GM12878 (cell line): ENCODE measurements around the gene ARID1A. TPM values are rescaled to one million over a fixed set of nuclear protein-coding genes. Genes with fewer than 3 reads are reported as not detected.

ENCODE experiments used
- ATAC-seq: fragments of 200-7000 bp; cut with Tn5 transposase; 3 replicates; pipeline ENCODE4 v1.9.1; 2020; ENCODE audit warnings: mild to moderate bottlenecking, moderate library complexity
- BruUV-seq: library from RNA; stranded (reverse); fragments of 400-500 nt; replicated peaks from 2 replicates; lab custom pipeline; 2021; lab: Mats Ljungman, UMichigan
- CTCF ChIA-PET: fragments of 300-600 bp; sonication (Branson Sonifier 250); formaldehyde crosslinking; extraction: SDS; loops from one replicate; lab custom pipeline; 2021; ENCODE audit warnings: inconsistent platforms; lab: Yijun Ruan, JAX
- POLR2A ChIA-PET: fragments of 350-600 bp; formaldehyde crosslinking; extraction: SDS; loops from one replicate; lab custom pipeline; 2021; ENCODE audit warnings: inconsistent platforms; lab: Charles Lee
- RAD21 ChIA-PET: fragments of 300-600 bp; sonication (Branson Sonifier 250); formaldehyde crosslinking; loops from one replicate; lab custom pipeline; 2023; ENCODE audit warnings: antibody characterized with exemption; ENCODE audit not compliant: unreplicated experiment; lab: Charles Lee
- SMC1A ChIA-PET: fragments of 300-600 bp; sonication (Branson Sonifier 250); formaldehyde crosslinking; loops from one replicate; lab custom pipeline; 2023; ENCODE audit not compliant: unreplicated experiment, uncharacterized antibody; lab: Charles Lee
- DNase-seq: peaks from one replicate; pipeline ENCODE4 v3.0.0-alpha.2; 2011; ENCODE audit warnings: low read depth, low spot score
- FAIRE-seq: peaks from 3 replicates; lab custom pipeline; 2011; peaks lifted over from hg19 to GRCh38; lab: Jason Lieb, UNC
- H2AFZ ChIP-seq: 2 replicates; pipeline ENCODE4 v1.6.0; 2011; ENCODE audit warnings: low read depth, low read length, control low read depth; ENCODE audit not compliant: control insufficient read depth
- H3K27ac ChIP-seq: 2 replicates; pipeline ENCODE4 v1.5.1; 2011; ENCODE audit warnings: control low read depth; ENCODE audit not compliant: control insufficient read depth, insufficient read depth
- H3K27me3 ChIP-seq, 2 experiments: replicated peaks in 1 of 2; 2 replicates each; pipeline versions ENCODE4 v1.6.0 to v1.6.1; 2011; ENCODE audit warnings: low read length in 1 of 2; ENCODE audit not compliant: control insufficient read depth in 2 of 2, insufficient read depth in 2 of 2
- H3K36me3 ChIP-seq, 2 experiments: 2 replicates each; pipeline ENCODE4 v1.5.1; 2011; ENCODE audit warnings: low read length in 1 of 2; ENCODE audit not compliant: control insufficient read depth in 2 of 2, insufficient read depth in 2 of 2
- H3K4me1 ChIP-seq: 2 replicates; pipeline ENCODE4 v1.6.1; 2011; ENCODE audit warnings: mild to moderate bottlenecking, low read length, moderate library complexity, mixed read lengths; ENCODE audit not compliant: control insufficient read depth, insufficient read depth
- H3K4me2 ChIP-seq: 2 replicates; pipeline ENCODE4 v1.6.0; 2011; ENCODE audit warnings: control low read depth; ENCODE audit not compliant: control insufficient read depth, insufficient read depth
- H3K4me3 ChIP-seq: fragments of 200-600 bp; sonication (generic); 2 replicates; pipeline ENCODE4 v1.5.1; 2016
- H3K79me2 ChIP-seq: 2 replicates; pipeline ENCODE4 v1.6.0; 2011; ENCODE audit warnings: low read length; ENCODE audit not compliant: control insufficient read depth, insufficient read depth
- H3K9ac ChIP-seq: 2 replicates; pipeline ENCODE4 v1.8.0; 2011; ENCODE audit warnings: low read length, control low read depth, mixed read lengths; ENCODE audit not compliant: control insufficient read depth, insufficient read depth
- H3K9me3 ChIP-seq: replicated peaks from 3 replicates; pipeline ENCODE4 v1.5.1; 2011; ENCODE audit warnings: mild to moderate bottlenecking, low read length; ENCODE audit not compliant: control insufficient read depth, insufficient read depth
- H4K20me1 ChIP-seq: 2 replicates; pipeline ENCODE4 v1.6.0; 2011; ENCODE audit not compliant: control insufficient read depth, insufficient read depth
- ATF7 ChIP-seq: fragments of 450-650 bp; IDR thresholded peaks from 2 replicates; pipeline ENCODE4 v1.6.1; 2016; ENCODE audit warnings: low read depth, mild to moderate bottlenecking
- E2F4 ChIP-seq: IDR thresholded peaks from 2 replicates; pipeline ENCODE4 v1.6.1; 2012; ENCODE audit warnings: low read depth, low read length, improper control_type of control experiment
- EED ChIP-seq: sonication (generic); IDR thresholded peaks from 2 replicates; pipeline ENCODE4 v1.6.1; 2016; ENCODE audit warnings: antibody characterized with exemption, low read depth
- ESRRA ChIP-seq: IDR thresholded peaks from 2 replicates; pipeline ENCODE4 v1.6.1; 2012; ENCODE audit warnings: mild to moderate bottlenecking, low read length, improper control_type of control experiment
- EZH2 ChIP-seq: IDR thresholded peaks from 2 replicates; pipeline ENCODE4 v1.6.1; 2012; ENCODE audit warnings: low read depth, mild to moderate bottlenecking, control low read depth, inconsistent platforms, low read length, borderline replicate concordance; ENCODE audit not compliant: control insufficient read depth
- GABPA ChIP-seq: IDR thresholded peaks from 2 replicates; pipeline ENCODE4 v1.6.1; 2014; ENCODE audit warnings: antibody characterized with exemption, low read depth, mild to moderate bottlenecking, inconsistent platforms
- HCFC1 ChIP-seq: fragments of 150-350 bp; IDR thresholded peaks from 2 replicates; pipeline ENCODE4 v1.6.1; 2014; ENCODE audit warnings: low read length
- MEF2A ChIP-seq: IDR thresholded peaks from 2 replicates; pipeline ENCODE4 v1.6.1; 2011; ENCODE audit warnings: low read depth, mild to moderate bottlenecking, low read length, moderate library complexity; ENCODE audit not compliant: insufficient read depth
- MYB ChIP-seq: fragments of 150-350 bp; IDR thresholded peaks from 2 replicates; pipeline ENCODE4 v1.6.1; 2014; ENCODE audit warnings: mild to moderate bottlenecking, low read depth, low read length, borderline replicate concordance
- POLR2A ChIP-seq: IDR thresholded peaks from 2 replicates; pipeline ENCODE4 v1.6.1; 2011; ENCODE audit warnings: low read depth, mild to moderate bottlenecking, low read length
- POLR2AphosphoS5 ChIP-seq: IDR thresholded peaks from 2 replicates; pipeline ENCODE4 v1.6.1; 2011; ENCODE audit warnings: mild to moderate bottlenecking, low read length, inconsistent platforms
- RAD51 ChIP-seq: fragments of 450-650 bp; IDR thresholded peaks from 2 replicates; pipeline ENCODE4 v1.6.1; 2016; ENCODE audit warnings: moderate library complexity, mild to moderate bottlenecking, inconsistent platforms
- ZNF592 ChIP-seq: fragments of 450-650 bp; IDR thresholded peaks from 2 replicates; pipeline ENCODE4 v1.6.1; 2017; ENCODE audit warnings: mild to moderate bottlenecking, moderate library complexity
- WGBS: methylation state at CpG from one replicate; pipeline ENCODE4 v1.1.6; 2016; ENCODE audit warnings: low lambda C conversion rate; ENCODE audit not compliant: insufficient replicate concordance, insufficient coverage; ENCODE audit errors: missing lambda C conversion rate; 5-methylcytosine and 5-hydroxymethylcytosine counted together
- in situ Hi-C: fragments of 300-500 bp; cut with MboI; formaldehyde crosslinking; loops from 9 replicates; pipeline ENCODE4 v1.14.3; 2018; ENCODE audit warnings: mixed read lengths
- intact Hi-C: fragments of 100-400 bp; cut with micrococcal nuclease; formaldehyde crosslinking; loops from one replicate; pipeline ENCODE4 v1.14.2; 2022; ENCODE audit not compliant: unreplicated experiment
- polyA plus RNA-seq, 11 experiments: library from polyadenylated mRNA; depleted of rRNA in 4 of 11; unstranded in 6 of 11; stranded (reverse) in 5 of 11; fragments of >200 nt; fragmentation: Nextera tagmentation in 4 of 11; fragmentation: Illumina TruSeq in 1 of 11; extraction: Ambion mirVana in 4 of 11; extraction: Trizol in 1 of 11; gene quantifications; 1 replicate in 1 of 11; 2 replicates in 10 of 11; pipeline versions ENCODE4 v1.2.1 to v1.2.3, GENCODE V29; 2011 to 2016; ENCODE audit warnings: inconsistent platforms in 2 of 11, missing spikeins in 2 of 11, low read depth in 1 of 11
- total RNA-seq, 4 experiments: library from RNA; depleted of rRNA in 3 of 4; stranded (reverse); fragments of >200 nt in 3 of 4; fragmentation: Illumina TruSeq in 1 of 4; extraction: Trizol in 1 of 4; gene quantifications; 2 replicates each; pipeline versions ENCODE4 v1.2.1 to v1.2.3, GENCODE V29; 2013 to 2021

ARID1A gene
- total and polyA plus RNA-seq, 10 of the 15 experiments (the other 5 are each of a cell fraction or from before 2014, with no cell fraction given) = 10.0 to 98.0 (median 23.5) TPM

GRCh38 chr1:26784023-26784871 is 88.4 kb downstream of the ARID1A start (continued):
- TF ChIP-seq ZNF592 (no peak), MYB (no peak), EZH2 (no peak)

GRCh38 chr1:26784886-26785285 is 89.1 kb downstream of the ARID1A start:
- intact Hi-C loops (loop anchor here (5.0 kb wide), 2 partner anchors 243 to 283 kb away; no protein-coding TSS in a partner anchor), in situ Hi-C loops (loop anchor here (5.0 kb wide), 1 partner anchor 178 kb away; no protein-coding TSS in a partner anchor)
- FAIRE-seq = no peak
- Histone ChIP-seq H3K9ac (no peak overlapping the region), H3K27ac (no peak overlapping the region), H2AFZ (no peak overlapping the region), H3K79me2 (peaks cover 17% of the 10 kb centered on the region), H4K20me1 (no peaks in the 10 kb centered on the region), H3K9me3 (no peaks in the 10 kb centered on the region), H3K27me3 (no peaks in the 10 kb centered on the region), H3K4me3 (no peak overlapping the region), H3K4me1 (peaks cover 29% of the 10 kb centered on the region), H3K4me2 (no peak overlapping the region), H3K36me3 (peaks cover 7 to 14% of the 10 kb centered on the region in 2 experiments)
- ChIA-PET SMC1A (interaction anchor here (0.8 to 9.3 kb wide), 8 partner anchors 26 to 182 kb away, joined by 3 to 146 read pairs (median 20); no protein-coding TSS in a partner anchor), POLR2A (interaction anchor here (1.0 to 1.9 kb wide), 2 partner anchors 37 to 41 kb away, joined by 3 to 9 read pairs; no protein-coding TSS in a partner anchor), RAD21 (interaction anchor here (1.6 to 6.4 kb wide), 4 partner anchors 40 to 182 kb away, joined by 6 to 90 read pairs (median 11); no protein-coding TSS in a partner anchor), CTCF (interaction anchor here (0.8 to 2.4 kb wide), 8 partner anchors 61 to 285 kb away, joined by 3 to 7 read pairs (median 4); no protein-coding TSS in a partner anchor)
- 100% methylated on average over 1 of the region's 1 CpG for WGBS
- BruUV-seq = no TSS peak
- DNase-seq = no peak
- no peak for ATAC-seq
- no peak for TF ChIP-seq MEF2A
- no peak for TF ChIP-seq ATF7
- TF ChIP-seq POLR2AphosphoS5 = no peak
- no peak for TF ChIP-seq RAD51
- TF ChIP-seq HCFC1 = no peak
- no peak for TF ChIP-seq E2F4
- no peak for TF ChIP-seq EED
- no peak for TF ChIP-seq POLR2A
- TF ChIP-seq ESRRA = no peak
- TF ChIP-seq GABPA = no peak
